DOHH2 (cell line): Measurements from ENCODE around the gene COL27A1.

Source experiments
- H3F3A ChIP-seq: fragments of 200-600 bp; sonication (generic), shearing (Covaris generic); 2 replicates; pipeline ENCODE4 v1.6.0; 2016; ENCODE audit warnings: antibody characterized with exemption, mild to moderate bottlenecking; ENCODE audit not compliant: control insufficient read depth, insufficient read depth
- H3K27ac ChIP-seq: fragments of 200-600 bp; sonication (generic); 2 replicates; pipeline ENCODE4 v1.5.1; 2014; ENCODE audit warnings: low read depth, mild to moderate bottlenecking, low read length, moderate library complexity
- H3K27me3 ChIP-seq: fragments of 200-600 bp; sonication (generic); 2 replicates; pipeline ENCODE4 v1.6.1; 2014; ENCODE audit warnings: mild to moderate bottlenecking, low read length, mixed read lengths; ENCODE audit not compliant: control insufficient read depth
- H3K36me3 ChIP-seq: fragments of 200-600 bp; sonication (generic); 2 replicates; pipeline ENCODE4 v1.6.1; 2014; ENCODE audit warnings: mild to moderate bottlenecking, low read length, moderate library complexity, mixed read lengths; ENCODE audit not compliant: control insufficient read depth
- H3K4me1 ChIP-seq: fragments of 200-600 bp; sonication (generic); 2 replicates; pipeline ENCODE4 v1.6.1; 2014; ENCODE audit warnings: mild to moderate bottlenecking, low read length, mixed read lengths; ENCODE audit not compliant: control insufficient read depth
- H3K4me2 ChIP-seq: fragments of 200-600 bp; sonication (generic); 2 replicates; pipeline ENCODE4 v1.6.0; 2014; ENCODE audit warnings: mild to moderate bottlenecking, low read length, moderate library complexity
- H3K4me3 ChIP-seq: fragments of 200-600 bp; sonication (generic); 2 replicates; pipeline ENCODE4 v1.5.1; 2014; ENCODE audit warnings: mild to moderate bottlenecking, low read length, mixed read lengths
- H3K79me2 ChIP-seq: fragments of 200-600 bp; sonication (generic); 2 replicates; pipeline ENCODE4 v1.6.1; 2014; ENCODE audit warnings: mild to moderate bottlenecking, low read length, mixed read lengths; ENCODE audit not compliant: control insufficient read depth
- H3K9me2 ChIP-seq: fragments of 200-600 bp; sonication (generic); replicated peaks from 2 replicates; pipeline ENCODE4 v1.6.1; 2014; ENCODE audit warnings: mild to moderate bottlenecking, low read length, mixed read lengths; ENCODE audit not compliant: control insufficient read depth
- H3K9me3 ChIP-seq: fragments of 200-600 bp; sonication (generic); 2 replicates; pipeline ENCODE4 v1.6.1; 2014; ENCODE audit warnings: antibody characterized with exemption, low read length, mixed read lengths; ENCODE audit not compliant: control insufficient read depth, insufficient read depth
- H4K20me1 ChIP-seq: fragments of 200-600 bp; sonication (generic); 2 replicates; pipeline ENCODE4 v1.6.0; 2014; ENCODE audit warnings: low read depth, mild to moderate bottlenecking, antibody characterized with exemption, low read length, moderate library complexity; ENCODE audit not compliant: control insufficient read depth, insufficient read depth
- CTCF ChIP-seq: fragments of 200-600 bp; sonication (generic); IDR thresholded peaks from one replicate; pipeline ENCODE4 v1.5.1; 2014; ENCODE audit warnings: antibody characterized with exemption, mild to moderate bottlenecking, low read depth, low read length; ENCODE audit not compliant: poor library complexity, severe bottlenecking
- EZH2phosphoT487 ChIP-seq: fragments of 200-600 bp; sonication (generic); IDR thresholded peaks from 2 replicates; pipeline ENCODE4 v1.6.1; 2017; ENCODE audit warnings: borderline replicate concordance, mild to moderate bottlenecking, antibody characterized with exemption, low read length, moderate library complexity, mixed read lengths

Gene COL27A1

DNA sequence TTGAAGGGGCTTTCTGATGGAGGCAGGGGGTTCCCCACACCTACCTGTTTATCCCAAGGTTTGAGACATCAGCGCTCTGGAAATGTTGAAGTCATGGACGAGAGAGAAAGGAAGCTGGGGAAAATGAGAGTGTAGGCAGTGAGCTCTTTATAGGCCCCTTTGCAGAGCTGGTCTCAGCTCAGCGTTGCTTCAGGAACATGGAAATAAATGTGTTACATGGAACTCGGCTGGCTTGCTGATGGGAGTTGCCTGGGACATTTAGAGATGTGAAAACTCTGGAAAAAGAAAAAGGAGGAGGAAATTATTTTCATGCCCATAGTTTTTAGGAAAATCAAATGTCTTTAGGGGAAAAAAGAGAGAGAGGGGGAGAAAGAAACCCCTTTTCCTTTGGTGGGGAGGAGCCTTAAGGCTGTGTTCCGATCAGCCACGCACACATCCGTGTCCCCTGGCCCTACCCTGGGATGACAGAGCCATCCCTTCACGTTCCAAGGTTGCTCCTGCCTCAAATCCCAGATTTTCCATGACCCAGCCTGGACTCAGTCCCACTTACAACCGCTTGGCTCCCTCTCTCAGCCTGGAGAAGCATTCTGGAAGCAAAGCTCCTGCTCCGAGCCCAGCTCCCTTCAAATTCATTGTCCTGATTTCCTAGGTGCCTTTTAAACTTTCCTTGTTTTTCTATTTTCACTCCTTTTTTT is 78.3 kb downstream of the COL27A1 start:
- Histone ChIP-seq H3K79me2 (no peaks in the 10 kb centered on the region), H3F3A (no peaks in the 10 kb centered on the region), H3K4me1 (no peaks in the 10 kb centered on the region), H3K27me3 (no peaks in the 10 kb centered on the region), H3K27ac (no peak overlapping the region), H3K4me2 (no peak overlapping the region), H3K9me3 (no peaks in the 10 kb centered on the region), H3K36me3 (no peaks in the 10 kb centered on the region), H3K4me3 (no peak overlapping the region), H3K9me2 (no peaks in the 10 kb centered on the region), H4K20me1 (no peaks in the 10 kb centered on the region; the same call in 1 of the 2 replicates)
- no peak for TF ChIP-seq EZH2phosphoT487
- no peak for TF ChIP-seq CTCF

DNA sequence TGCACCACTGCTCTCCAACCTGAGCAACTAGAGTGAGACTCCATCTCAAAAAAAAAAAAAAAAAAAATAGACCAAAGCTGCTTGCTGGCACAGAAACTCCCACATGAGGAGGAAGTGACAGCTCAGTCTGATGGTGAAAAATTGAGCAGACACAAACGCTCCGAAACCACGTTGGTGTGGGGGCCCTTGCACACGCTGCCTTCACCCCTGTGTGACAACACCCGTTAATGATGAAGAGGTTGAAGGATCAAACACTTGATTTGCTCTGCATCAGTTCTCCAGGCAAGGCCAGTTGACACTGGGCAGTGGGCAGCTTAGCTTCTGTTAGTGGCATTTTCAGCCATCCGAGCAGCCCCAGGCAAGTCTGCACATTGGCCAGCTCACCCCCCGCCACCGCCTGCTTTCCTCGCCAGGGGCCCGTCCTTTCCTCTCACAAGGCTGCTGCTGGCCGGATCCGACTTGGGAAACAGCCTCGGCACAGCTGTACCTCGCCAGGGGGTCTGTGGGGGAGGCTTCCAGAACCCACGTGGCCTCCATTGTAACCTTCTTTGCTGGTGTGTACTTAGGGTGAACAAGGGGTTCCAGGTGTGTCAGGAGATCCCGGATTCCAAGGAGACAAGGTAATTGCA is 79.8 kb downstream of the COL27A1 start:
- no peak for TF ChIP-seq CTCF
- TF ChIP-seq EZH2phosphoT487: no peak
- Histone ChIP-seq H3K9me3 (no peaks in the 10 kb centered on the region), H3K4me1 (no peaks in the 10 kb centered on the region), H3K9me2 (no peaks in the 10 kb centered on the region), H3F3A (no peaks in the 10 kb centered on the region), H3K4me2 (no peak overlapping the region), H3K79me2 (no peaks in the 10 kb centered on the region), H3K27ac (no peak overlapping the region), H3K4me3 (no peak overlapping the region), H3K27me3 (no peaks in the 10 kb centered on the region), H4K20me1 (no peaks in the 10 kb centered on the region; the same call in 1 of the 2 replicates), H3K36me3 (no peaks in the 10 kb centered on the region)

DNA sequence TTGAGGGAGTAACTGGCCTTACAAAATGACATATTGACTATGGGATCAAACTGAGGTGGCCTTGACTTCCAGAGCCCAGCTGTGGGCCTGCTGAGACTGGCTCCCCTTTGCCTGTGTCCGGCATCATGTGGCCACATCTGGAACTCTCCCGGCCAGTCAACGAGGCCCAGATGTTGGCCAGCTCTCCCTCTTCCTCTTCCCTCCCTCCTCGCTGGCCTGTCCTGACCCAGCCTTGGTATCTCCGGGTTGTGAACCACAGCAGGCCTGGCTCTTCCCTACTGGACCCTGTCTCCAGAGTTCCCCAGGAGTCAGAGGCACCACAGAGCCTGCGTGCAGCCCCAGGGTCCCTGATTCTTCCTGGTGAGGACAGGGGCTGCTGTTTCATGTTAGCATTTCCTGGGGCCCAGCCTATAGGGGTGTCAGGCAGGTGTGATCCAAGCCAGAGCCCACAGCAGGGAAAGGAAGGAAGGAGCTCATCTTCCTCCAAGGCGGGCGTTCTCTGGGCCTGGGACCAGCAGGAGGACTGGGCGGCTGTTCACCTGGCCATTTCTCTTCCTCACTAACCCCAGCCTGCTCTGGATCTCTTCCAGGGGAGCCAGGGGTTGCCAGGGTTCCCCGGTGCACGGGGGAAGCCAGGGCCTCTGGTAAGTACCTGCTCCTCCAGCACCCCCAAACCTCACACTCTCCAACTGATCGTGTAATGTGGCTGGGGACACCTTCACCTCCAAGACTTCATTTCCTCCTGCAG is 81.2 kb downstream of the COL27A1 start:
- no peaks in the 10 kb centered on the region; the same call in 1 of the 2 replicates for H4K20me1 ChIP-seq
- H3K27ac ChIP-seq: no peak overlapping the region
- no peaks in the 10 kb centered on the region for H3K9me3 ChIP-seq
- no peaks in the 10 kb centered on the region for H3F3A ChIP-seq
- H3K4me2 ChIP-seq: no peak overlapping the region
- no peaks in the 10 kb centered on the region for H3K36me3 ChIP-seq
- H3K27me3 ChIP-seq: no peaks in the 10 kb centered on the region
- no peaks in the 10 kb centered on the region for H3K4me1 ChIP-seq
- no peaks in the 10 kb centered on the region for H3K79me2 ChIP-seq
- no peaks in the 10 kb centered on the region for H3K9me2 ChIP-seq
- no peak for TF ChIP-seq EZH2phosphoT487
- no peak for TF ChIP-seq CTCF
- no peak overlapping the region for H3K4me3 ChIP-seq
